B cell (primary cell): Measurements from ENCODE around the gene ARGLU1. TPM values are rescaled to one million over a fixed set of nuclear protein-coding genes. Genes with fewer than 3 reads are reported as not detected.

Experiments used
- ATAC-seq: fragments of 200-7000 bp; cut with Tn5 transposase; one replicate; pipeline ENCODE4 v1.10.0; 2021; ENCODE audit warnings: low read depth, mild to moderate bottlenecking, moderate number of reproducible peaks, moderate library complexity
- CTCF ChIA-PET: fragments of 350-600 bp; sonication (Branson Sonifier 250); formaldehyde crosslinking; loops from one replicate; lab custom pipeline; 2021; ENCODE audit warnings: antibody characterized with exemption, inconsistent platforms; lab: Charles Lee
- POLR2A ChIA-PET: fragments of 350-600 bp; sonication (Branson Sonifier 250); formaldehyde crosslinking; loops from one replicate; lab custom pipeline; 2021; ENCODE audit warnings: antibody characterized with exemption; lab: Charles Lee
- DNase-seq: peaks from one replicate; pipeline ENCODE4 v3.0.0; 2013
- H2AFZ ChIP-seq: 2 replicates; pipeline ENCODE4 v1.6.1; 2012; ENCODE audit warnings: mild to moderate bottlenecking, low read depth, low read length; ENCODE audit not compliant: insufficient read depth, poor library complexity, severe bottlenecking
- H3K27ac ChIP-seq, 2 donors: 1 replicate in 1 of 2; 2 replicates in 1 of 2; pipeline ENCODE4 v1.5.1; 2012 to 2013; ENCODE audit warnings: low read length in 2 of 2, mild to moderate bottlenecking in 2 of 2, moderate library complexity in 1 of 2
- H3K27me3 ChIP-seq, 4 experiments: fragments of 200-600 bp in 1 of 4; sonication (generic) in 1 of 4; replicated peaks in 1 of 4; 1 replicate in 2 of 4; 2 replicates in 2 of 4; pipeline versions ENCODE4 v1.6.1 to v1.7.0; 2013 to 2016; ENCODE audit warnings: low read length in 3 of 4, mild to moderate bottlenecking in 2 of 4, mixed read lengths in 1 of 4, moderate library complexity in 1 of 4; ENCODE audit not compliant: insufficient read depth in 4 of 4, control insufficient read depth in 3 of 4; ENCODE audit errors: control extremely low read depth in 1 of 4
- H3K36me3 ChIP-seq, 2 experiments: replicated peaks in 1 of 2; 1 replicate in 1 of 2; 2 replicates in 1 of 2; pipeline versions ENCODE4 v1.6.1 to v1.7.1; 2013; ENCODE audit warnings: low read length in 1 of 2; ENCODE audit not compliant: insufficient read depth in 2 of 2, control insufficient read depth in 1 of 2; ENCODE audit errors: control extremely low read depth in 1 of 2, extremely low read depth in 1 of 2
- H3K4me1 ChIP-seq, 2 donors: fragments of 200-600 bp in 1 of 2; sonication (generic) in 1 of 2; 1 replicate in 1 of 2; 2 replicates in 1 of 2; pipeline versions ENCODE4 v1.5.1 to v1.6.1; 2013 to 2017; ENCODE audit warnings: low read length in 2 of 2; ENCODE audit not compliant: control insufficient read depth in 2 of 2, insufficient read depth in 2 of 2
- H3K4me2 ChIP-seq: replicated peaks from 2 replicates; pipeline ENCODE3; 2012; ENCODE audit warnings: mild to moderate bottlenecking, low read depth, low read length; ENCODE audit not compliant: poor library complexity, severe bottlenecking
- H3K4me3 ChIP-seq, 5 experiments: fragments of 200-600 bp in 1 of 5; sonication (generic) in 1 of 5; 1 replicate in 3 of 5; 2 replicates in 2 of 5; pipeline versions ENCODE4 v1.5.1 to v1.7.0; 2011 to 2016; ENCODE audit warnings: low read length in 4 of 5, mild to moderate bottlenecking in 4 of 5, low read depth in 2 of 5, control low read depth in 1 of 5, moderate library complexity in 1 of 5; ENCODE audit not compliant: insufficient read depth in 1 of 5; ENCODE audit errors: control extremely low read depth in 1 of 5, extremely low read depth in 1 of 5
- H3K79me2 ChIP-seq: fragments of 200-600 bp; sonication (generic); one replicate; pipeline ENCODE4 v1.6.0; 2016; ENCODE audit warnings: low read length; ENCODE audit not compliant: control insufficient read depth, insufficient read depth
- H3K9ac ChIP-seq: fragments of 200-600 bp; sonication (generic); 2 replicates; pipeline ENCODE4 v1.6.1; 2017; ENCODE audit warnings: mild to moderate bottlenecking, low read length, moderate library complexity
- H3K9me3 ChIP-seq, 3 donors: one replicate each; pipeline versions ENCODE4 v1.6.1 to v1.7.1; 2013; ENCODE audit warnings: low read length in 2 of 3; ENCODE audit not compliant: control insufficient read depth in 2 of 3, insufficient read depth in 1 of 3; ENCODE audit errors: control extremely low read depth in 1 of 3
- H4K20me1 ChIP-seq: 2 replicates; pipeline ENCODE4 v1.6.0; 2012; ENCODE audit warnings: mild to moderate bottlenecking, low read length; ENCODE audit not compliant: insufficient read depth, control insufficient read depth, poor library complexity, severe bottlenecking
- H3K27ac Mint-ChIP-seq: one replicate; pipeline ENCODE4 v1.8.0; 2021; ENCODE audit warnings: mixed read lengths
- H3K27me3 Mint-ChIP-seq: one replicate; pipeline ENCODE4 v1.8.0; 2021; ENCODE audit warnings: mixed read lengths
- H3K4me1 Mint-ChIP-seq: one replicate; pipeline ENCODE4 v1.8.0; 2021; ENCODE audit warnings: mixed read lengths
- H3K4me3 Mint-ChIP-seq: one replicate; pipeline ENCODE4 v1.8.0; 2021; ENCODE audit warnings: mixed read lengths
- H3K9me3 Mint-ChIP-seq: one replicate; pipeline ENCODE4 v1.8.0; 2022; ENCODE audit warnings: mixed read lengths; ENCODE audit not compliant: insufficient read depth
- CTCF ChIP-seq: fragments of 200-600 bp; IDR thresholded peaks from one replicate; pipeline ENCODE4 v1.8.0; 2022; ENCODE audit warnings: antibody characterized with exemption, mild to moderate bottlenecking
- EZH2 ChIP-seq: IDR thresholded peaks from 2 replicates; pipeline ENCODE4 v1.6.1; 2012; ENCODE audit warnings: borderline replicate concordance, low read depth, mild to moderate bottlenecking, moderate library complexity, low read length; ENCODE audit not compliant: insufficient read depth, poor library complexity, severe bottlenecking
- WGBS: methylation state at CpG from one replicate; pipeline ENCODE4 v1.1.5; 2013; ENCODE audit warnings: missing lambda C conversion rate; ENCODE audit not compliant: insufficient coverage; 5-methylcytosine and 5-hydroxymethylcytosine counted together
- intact Hi-C: fragments of 100-400 bp; cut with micrococcal nuclease; formaldehyde crosslinking; loops from one replicate; pipeline ENCODE4 v1.10.0; 2022
- polyA plus RNA-seq: library from polyadenylated mRNA; depleted of rRNA; stranded (reverse); fragments of >200 nt; gene quantifications from 2 replicates; pipeline ENCODE4 v1.2.3, GENCODE V29; 2012
- total RNA-seq, 2 donors: library from RNA; stranded (reverse); fragments of 120-200 nt in 1 of 2; gene quantifications; 1 replicate in 1 of 2; 2 replicates in 1 of 2; pipeline versions ENCODE4 v1.2.3 to v1.2.4, GENCODE V29; 2013 to 2022

The ARGLU1 gene
- total and polyA plus RNA-seq, 2 donors (not counting 1 experiment from before 2014, with no cell fraction given): 170 to 261 TPM

GRCh38 chr13:106533101-106533942, 34.6 kb downstream of the ARGLU1 start:
- CTCF ChIA-PET: interaction anchor here (1.1 to 1.4 kb wide), 2 partner anchors 14 to 34 kb away, joined by 3 read pairs; no protein-coding TSS in a partner anchor
- WGBS: 5% methylated on average over 32 of the region's 44 CpGs
- POLR2A ChIA-PET: no interaction called here
- Mint-ChIP-seq H3K4me1 (peaks cover 17% of the 10 kb centered on the region), H3K9me3 (no peaks in the 10 kb centered on the region), H3K4me3 (peak overlapping the region; percentile 93), H3K27ac (peak overlapping the region; percentile 20), H3K27me3 (peaks cover 50% of the 10 kb centered on the region)
- Histone ChIP-seq H2AFZ (peak overlapping the region; percentile 63), H3K4me3 (peak overlapping the region in 3 of 5 experiments; percentile 4 to 83 (median 45)), H3K27ac (no peak overlapping the region), H3K79me2 (no peaks in the 10 kb centered on the region), H4K20me1 (no peaks in the 10 kb centered on the region), H3K36me3 (no peaks in the 10 kb centered on the region), H3K9me3 (peaks cover 0 to 7% (median 0%) of the 10 kb centered on the region in 3 donors), H3K4me2 (peak overlapping the region; percentile 99), H3K27me3 (peaks cover 0 to 46% (median 34%) of the 10 kb centered on the region in 4 experiments), H3K9ac (peak overlapping the region; percentile 46), H3K4me1 (peaks cover 25 to 28% of the 10 kb centered on the region in 2 donors)
- DNase-seq (peak; percentile 63), ATAC-seq (no peak)
- intact Hi-C loops: loop anchor here (10.0 kb wide), 1 partner anchor 449 kb away; no protein-coding TSS in a partner anchor
- peak; percentile 29 for TF ChIP-seq EZH2
- TF ChIP-seq CTCF: no peak
